RWPE1 (cell line): ENCODE data around the gene DBI.
"Not testable (repeated sequence)": the region's sequence is repeated elsewhere in the genome, so short reads cannot be mapped to it uniquely, and the experiment has no call there.

Experiments
- CTCF ChIA-PET: fragments of 350-600 bp; sonication (Branson Sonifier 250); formaldehyde crosslinking; extraction: SDS; loops from one replicate; lab custom pipeline; 2021; lab: Yijun Ruan, JAX
- POLR2A ChIA-PET: fragments of 400-600 bp; formaldehyde crosslinking; extraction: SDS; loops from one replicate; lab custom pipeline; 2020; ENCODE audit warnings: antibody characterized with exemption; ENCODE audit not compliant: low non-redundant PET; lab: Yijun Ruan, JAX
- DNase-seq: peaks from one replicate; pipeline ENCODE4 v3.0.0; 2012; ENCODE audit warnings: low spot score
- H3K27ac ChIP-seq: fragments of 450-650 bp; 2 replicates; pipeline ENCODE4 v1.5.1; 2017
- CTCF ChIP-seq: fragments of 450-650 bp; conservative IDR thresholded peaks from 2 replicates; pipeline ENCODE4 v1.5.1; 2017; ENCODE audit warnings: low read depth, mild to moderate bottlenecking

The DBI gene

DNA sequence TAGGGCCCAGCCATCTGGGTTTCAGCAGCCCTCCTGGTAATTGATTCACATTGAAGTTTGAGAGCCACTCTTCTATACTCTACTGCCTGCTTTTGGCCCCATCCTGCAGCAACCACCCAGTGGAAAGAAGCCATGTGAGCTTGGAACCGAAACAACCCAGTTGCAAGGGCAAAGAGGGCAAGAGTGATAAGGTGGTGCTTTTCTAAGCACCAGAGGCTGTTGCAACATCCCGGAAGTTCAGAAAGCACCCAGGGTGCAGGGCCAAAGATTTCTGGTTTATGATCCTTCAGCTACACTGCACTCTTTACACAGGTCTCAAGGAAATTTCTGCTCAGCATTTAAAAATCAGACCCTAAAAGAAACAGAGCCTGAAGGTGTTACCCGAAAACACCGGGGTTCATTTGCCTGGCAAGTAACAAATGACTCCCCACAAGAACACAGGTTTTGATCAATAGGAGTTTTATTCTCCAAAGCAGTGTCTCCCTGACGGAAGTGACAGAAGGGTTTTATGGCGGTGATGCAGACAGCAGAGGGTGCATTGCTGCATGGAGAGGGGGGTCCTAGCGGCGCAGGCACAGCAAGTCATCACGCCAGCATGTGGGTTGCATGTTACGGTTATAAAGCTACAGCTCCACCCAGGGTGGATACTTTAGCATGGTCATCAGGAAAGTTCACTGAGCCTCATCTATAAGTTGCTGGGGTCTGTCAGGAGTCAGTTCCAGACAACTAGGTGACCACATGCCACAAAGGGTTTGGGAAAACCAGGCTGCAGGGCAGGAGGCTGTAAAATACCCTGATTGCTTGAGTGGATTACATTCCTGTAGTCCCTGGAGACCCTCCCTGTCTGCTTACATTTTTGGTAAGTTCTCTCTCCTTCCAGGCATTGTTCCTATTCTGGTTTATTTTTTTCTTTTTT lies 36.1 kb downstream of the DBI start:
- DNase-seq, result no peak
- POLR2A ChIA-PET, result no interaction called here
- no peak overlapping the region for H3K27ac ChIP-seq
- CTCF ChIA-PET, result interaction anchor here (0.7 to 0.8 kb wide), 3 partner anchors 31 to 731 kb away, joined by 3 to 5 read pairs (median 3); no protein-coding TSS in a partner anchor
- no peak for TF ChIP-seq CTCF

DNA sequence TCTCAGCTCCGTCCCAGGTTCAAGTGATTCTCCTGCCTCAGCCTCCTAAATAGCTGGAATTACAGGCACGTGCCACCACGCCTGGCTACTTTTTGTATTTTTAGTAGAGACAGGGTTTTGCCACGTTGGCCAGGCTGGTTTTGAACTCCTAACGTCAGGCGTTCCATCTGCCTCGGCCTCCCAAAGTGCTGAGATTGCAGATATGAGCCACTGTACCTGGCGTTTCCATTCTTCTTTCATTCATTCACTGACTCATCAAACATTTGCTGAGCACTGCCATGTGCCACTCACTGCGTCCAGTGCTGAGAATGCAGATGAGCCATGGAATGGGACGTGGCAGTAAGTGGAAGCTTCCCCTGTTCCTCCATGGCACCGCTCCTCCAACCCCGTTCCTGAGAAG lies 36.8 kb downstream of the DBI start:
- CTCF ChIA-PET, result interaction anchor here (0.7 kb wide), 2 partner anchors 30 to 730 kb away, joined by 3 to 5 read pairs; no protein-coding TSS in a partner anchor
- DNase-seq, POLR2A ChIA-PET, H3K27ac ChIP-seq: not testable (repeated sequence)

DNA sequence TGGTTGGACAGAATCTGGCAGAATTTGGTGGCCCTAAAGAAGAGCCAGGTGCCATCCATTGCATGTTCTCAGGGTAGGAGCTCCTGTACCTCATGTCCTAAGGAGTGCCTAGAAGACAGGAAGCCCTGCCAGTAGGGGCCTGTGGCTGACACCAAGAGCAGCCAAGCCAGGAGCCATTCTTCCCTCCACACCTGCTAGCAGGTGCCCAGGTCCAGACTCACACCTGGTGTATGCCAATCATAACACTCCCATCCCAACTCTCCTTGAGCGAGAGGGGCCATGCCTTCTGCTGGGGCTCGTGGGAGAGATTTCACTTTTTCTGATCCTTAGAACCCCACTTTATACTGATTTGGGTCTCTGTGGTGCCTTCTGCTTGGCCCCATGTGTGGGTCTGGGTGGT lies 38.4 kb downstream of the DBI start:
- no peak for DNase-seq
- ChIA-PET POLR2A (no interaction called here), CTCF (interaction anchor here (0.6 kb wide), 1 partner anchor 190 kb away, joined by 3 read pairs; no protein-coding TSS in a partner anchor)

DNA sequence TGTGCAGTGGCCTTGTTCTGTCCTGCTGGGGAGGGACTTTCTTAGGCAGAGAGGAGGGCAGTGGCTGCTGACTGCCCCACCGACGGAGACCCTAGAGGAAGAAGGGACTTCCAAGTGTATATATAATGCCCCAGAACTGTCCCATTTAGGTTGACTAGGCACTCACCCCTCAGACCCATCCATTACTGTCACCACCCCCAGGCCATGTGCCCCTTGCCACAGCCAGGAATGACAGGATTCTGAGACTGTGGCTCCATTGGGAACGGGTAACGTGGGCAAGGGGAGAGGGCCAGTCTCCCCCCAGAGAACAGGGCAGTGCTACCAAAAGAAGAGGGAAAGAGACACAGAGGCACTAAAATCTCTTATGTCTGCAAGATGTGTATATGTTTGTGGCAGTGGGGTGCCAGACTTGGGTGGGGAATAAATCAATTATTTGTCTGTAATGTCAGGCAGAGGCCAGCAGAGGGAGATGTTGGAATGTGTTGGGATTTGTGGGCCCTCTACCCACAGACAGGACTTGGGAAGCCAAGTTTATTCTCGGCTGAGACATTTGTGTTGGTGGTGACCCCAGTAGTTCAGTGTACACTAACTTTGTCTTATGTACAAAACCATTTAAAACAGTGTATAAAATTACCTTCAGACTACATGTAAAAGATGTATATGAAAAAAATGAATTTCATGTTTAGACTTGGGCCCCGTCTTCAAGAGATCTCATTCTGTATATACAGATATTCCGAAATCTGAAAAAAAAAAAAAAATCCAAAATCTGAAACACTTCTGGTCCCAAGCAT lies 40.8 kb downstream of the DBI start:
- peak; percentile 86 for TF ChIP-seq CTCF
- POLR2A ChIA-PET, result no interaction called here

More for the DNA sequence above, 38.4 kb downstream of the DBI start:
- TF ChIP-seq CTCF, result no peak
- no peak overlapping the region for H3K27ac ChIP-seq

GRCh38 chr2:119408221-119408619 lies 41.4 kb downstream of the DBI start:
- CTCF ChIA-PET, result interaction anchor here (0.6 to 1.2 kb wide), 8 partner anchors 16 to 1361 kb away, joined by 3 to 4 read pairs (median 3); no protein-coding TSS in a partner anchor
- DNase-seq, result no peak
- no peak overlapping the region for H3K27ac ChIP-seq
- POLR2A ChIA-PET, result no interaction called here
- no peak for TF ChIP-seq CTCF

More for the DNA sequence above, 40.8 kb downstream of the DBI start:
- no peak overlapping the region for H3K27ac ChIP-seq
- DNase-seq, result peak; percentile 76
- CTCF ChIA-PET, result interaction anchor here (0.6 to 1.2 kb wide), 6 partner anchors 16 to 1361 kb away, joined by 3 to 4 read pairs (median 3); no protein-coding TSS in a partner anchor

DNA sequence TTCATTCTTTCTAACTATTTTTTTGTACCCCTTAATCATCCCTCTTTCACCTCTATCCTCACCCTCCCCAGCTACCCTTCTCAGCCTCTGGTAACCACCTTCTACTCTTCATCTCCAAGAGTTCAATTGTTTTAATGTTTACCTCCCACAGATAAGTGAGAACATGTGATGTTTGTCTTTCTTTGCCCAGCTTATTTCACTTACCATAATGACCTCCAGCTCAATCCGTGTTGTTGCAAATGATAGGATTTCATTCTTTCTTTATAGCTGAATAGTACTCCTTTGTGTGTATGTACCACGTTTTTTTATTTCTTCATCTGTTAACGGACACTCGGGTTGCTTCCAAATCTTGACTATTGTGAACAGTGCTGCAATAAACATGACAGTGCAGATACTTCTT lies 42.7 kb downstream of the DBI start:
- ChIA-PET POLR2A (no interaction called here), CTCF (interaction anchor here (0.7 to 1.2 kb wide), 2 partner anchors 67 to 81 kb away, joined by 4 to 7 read pairs; no protein-coding TSS in a partner anchor)
- no peak for TF ChIP-seq CTCF
- no peak for DNase-seq
- H3K27ac ChIP-seq, result no peak overlapping the region
